Left ventricle myocardium inferior (tissue), 1 donor: ENCODE measurements around the gene CCDC195. TPM values are rescaled to one million over a fixed set of nuclear protein-coding genes. Genes with fewer than 3 reads are reported as not detected.

Experiments used
- DNase-seq: peaks from one replicate; pipeline ENCODE4 v3.0.0-alpha.2; 2020
- H3K27ac ChIP-seq: fragments of 200-600 bp; replicated peaks from 2 replicates; pipeline ENCODE4 v1.8.0; 2021
- H3K27me3 ChIP-seq: fragments of 200-600 bp; 2 replicates; pipeline ENCODE4 v1.8.0; 2021; ENCODE audit warnings: low read depth
- H3K36me3 ChIP-seq: fragments of 200-600 bp; 2 replicates; pipeline ENCODE4 v1.8.0; 2021
- H3K4me1 ChIP-seq: fragments of 200-600 bp; 2 replicates; pipeline ENCODE4 v1.8.0; 2021
- H3K4me3 ChIP-seq: fragments of 200-600 bp; 2 replicates; pipeline ENCODE4 v1.8.0; 2021; ENCODE audit warnings: mild to moderate bottlenecking, moderate library complexity
- H3K9me3 ChIP-seq: fragments of 200-600 bp; replicated peaks from 2 replicates; pipeline ENCODE4 v1.8.0; 2021
- intact Hi-C: fragments of 100-400 bp; cut with micrococcal nuclease; formaldehyde crosslinking; loops from one replicate; pipeline ENCODE4 v1.11.0; 2022
- long read RNA-seq: library from polyadenylated mRNA; unstranded; transcript quantifications from one replicate; pipeline ENCODE4 v2.0.0, GENCODE V29; 2021
- total RNA-seq: library from RNA; stranded (reverse); fragmentation: NEBNext Ultra II Directional; extraction: Animal tissue kit (Norgen Biotek cat#: 25700); gene quantifications from one replicate; pipeline ENCODE4 v1.2.1, GENCODE V29; 2021
- TF ChIP-seq, protein P1 (sequence below): fragments of 200-600 bp; IDR thresholded peaks from 2 replicates; pipeline ENCODE4 v1.8.0; 2021; ENCODE audit warnings: antibody characterized with exemption, mild to moderate bottlenecking, borderline replicate concordance
- donor health status: DM: no; HTN: yes; CAD: no; lungs with severe emphysema.

The CCDC195 gene, protein sequence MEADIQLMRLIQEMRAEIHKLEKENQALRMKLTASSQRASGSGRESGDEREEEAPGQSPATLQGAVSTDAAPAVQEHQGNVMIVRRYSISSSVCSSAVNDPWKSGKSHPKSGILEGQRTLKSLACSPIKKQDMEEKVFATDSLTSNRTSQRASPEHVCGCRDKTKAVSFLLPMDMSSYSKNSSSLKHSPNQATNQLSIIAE
- total RNA-seq, result not detected
- long read RNA-seq, result 0 reads

DNA sequence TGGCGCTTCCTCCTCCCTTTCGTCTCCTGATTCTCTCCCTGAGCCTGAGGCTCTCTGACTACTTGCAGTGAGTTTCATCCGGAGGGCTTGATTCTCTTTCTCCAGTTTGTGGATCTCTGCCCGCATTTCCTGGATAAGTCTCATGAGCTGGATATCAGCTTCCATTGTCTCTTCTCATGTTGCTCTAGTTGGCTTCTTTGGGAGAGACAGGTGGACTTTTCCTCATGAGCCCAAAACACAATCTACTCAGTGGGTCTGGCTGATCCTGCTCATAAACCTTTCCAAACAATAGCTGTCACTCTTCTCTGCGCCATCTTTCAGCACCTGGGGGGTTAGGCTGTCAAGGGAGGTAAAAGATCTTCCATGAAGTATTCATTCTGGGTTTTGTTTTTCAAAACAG lies at the start of gene CCDC195:
TSS of gene CCDC195 (minus strand) at position 165 of the 400 bp plus-strand sequence. CDS start at position 165, 0 bp downstream.
- Histone ChIP-seq H3K4me1 (no peaks in the 10 kb centered on the region), H3K4me3 (no peak within 1 kb of the TSS), H3K9me3 (peaks cover 8% of the 10 kb centered on the region), H3K27me3 (no peaks in the 10 kb centered on the region), H3K36me3 (no peaks in the 10 kb centered on the region), H3K27ac (no peak within 1 kb of the TSS)
- no peak for DNase-seq
- intact Hi-C loops, result no loop called here
- TF ChIP-seq, protein P1, sequence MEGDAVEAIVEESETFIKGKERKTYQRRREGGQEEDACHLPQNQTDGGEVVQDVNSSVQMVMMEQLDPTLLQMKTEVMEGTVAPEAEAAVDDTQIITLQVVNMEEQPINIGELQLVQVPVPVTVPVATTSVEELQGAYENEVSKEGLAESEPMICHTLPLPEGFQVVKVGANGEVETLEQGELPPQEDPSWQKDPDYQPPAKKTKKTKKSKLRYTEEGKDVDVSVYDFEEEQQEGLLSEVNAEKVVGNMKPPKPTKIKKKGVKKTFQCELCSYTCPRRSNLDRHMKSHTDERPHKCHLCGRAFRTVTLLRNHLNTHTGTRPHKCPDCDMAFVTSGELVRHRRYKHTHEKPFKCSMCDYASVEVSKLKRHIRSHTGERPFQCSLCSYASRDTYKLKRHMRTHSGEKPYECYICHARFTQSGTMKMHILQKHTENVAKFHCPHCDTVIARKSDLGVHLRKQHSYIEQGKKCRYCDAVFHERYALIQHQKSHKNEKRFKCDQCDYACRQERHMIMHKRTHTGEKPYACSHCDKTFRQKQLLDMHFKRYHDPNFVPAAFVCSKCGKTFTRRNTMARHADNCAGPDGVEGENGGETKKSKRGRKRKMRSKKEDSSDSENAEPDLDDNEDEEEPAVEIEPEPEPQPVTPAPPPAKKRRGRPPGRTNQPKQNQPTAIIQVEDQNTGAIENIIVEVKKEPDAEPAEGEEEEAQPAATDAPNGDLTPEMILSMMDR, result no peak

DNA sequence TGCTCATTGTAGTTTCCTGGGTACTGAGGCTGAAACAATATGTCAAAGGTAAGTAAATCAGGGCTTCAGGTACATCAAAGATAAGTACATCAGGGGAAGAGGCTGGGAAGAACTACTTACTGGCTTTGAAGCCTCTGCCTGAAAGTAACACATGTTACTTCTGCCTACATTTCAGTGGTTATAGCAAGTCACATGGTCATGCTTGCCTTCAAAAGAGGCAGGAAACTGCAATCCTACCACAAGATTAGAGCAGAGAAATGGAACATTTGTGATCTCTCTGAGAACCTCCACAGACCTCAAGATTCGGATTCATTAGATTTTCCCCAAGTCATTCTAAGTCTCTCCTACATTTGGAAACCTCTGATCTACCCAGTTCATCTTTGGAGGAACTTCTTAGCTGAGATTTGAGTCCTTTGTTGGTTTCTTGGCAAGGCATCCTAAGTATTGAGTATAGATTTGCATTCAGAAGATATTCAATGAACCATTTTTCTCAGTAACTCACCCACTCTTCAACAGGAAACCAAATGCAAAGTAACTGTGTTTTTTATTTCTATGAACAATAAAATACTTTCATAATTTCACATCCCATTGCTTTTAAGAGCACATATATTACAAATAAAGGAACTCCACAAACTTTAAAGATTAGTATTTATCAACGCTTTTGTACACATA lies 48.5 kb upstream of the CCDC195 start:
- Histone ChIP-seq H3K27ac (no peak overlapping the region), H3K4me1 (no peaks in the 10 kb centered on the region), H3K36me3 (peaks cover 2% of the 10 kb centered on the region), H3K4me3 (no peak overlapping the region), H3K9me3 (no peaks in the 10 kb centered on the region), H3K27me3 (peaks cover 3% of the 10 kb centered on the region)
- DNase-seq, result no peak
- intact Hi-C loops, result no loop called here
- TF ChIP-seq, protein P1, result no peak

DNA sequence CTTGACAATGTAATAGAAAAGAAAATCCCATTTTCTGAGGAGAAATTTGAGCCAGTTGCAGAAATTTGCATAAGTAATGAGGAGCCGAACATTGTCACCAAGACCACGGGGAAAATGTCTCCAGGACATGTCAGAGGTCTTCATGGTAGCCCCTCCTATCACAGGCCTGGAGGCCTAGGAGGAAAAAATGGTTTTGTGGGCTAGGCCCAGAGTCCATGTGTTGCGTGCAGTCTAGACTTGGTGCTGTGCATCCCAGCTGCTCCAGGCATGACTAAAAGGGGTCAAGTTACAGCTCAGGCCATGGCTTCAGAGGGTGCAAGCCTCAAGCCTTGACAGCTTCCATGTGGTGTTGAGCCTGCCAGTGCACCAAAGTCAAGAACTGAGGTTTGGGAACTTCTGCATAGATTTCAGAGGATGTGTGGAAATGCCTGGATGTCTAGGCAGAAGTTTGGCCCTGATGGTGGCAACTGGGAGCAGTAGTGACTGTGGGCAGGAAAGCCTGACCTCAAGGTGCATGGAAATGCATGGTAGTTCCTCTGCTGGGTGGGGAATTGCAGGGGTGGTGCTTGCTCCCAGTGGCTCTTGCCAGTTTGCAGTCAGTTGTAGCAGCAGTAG lies 41.9 kb upstream of the CCDC195 start:
- TF ChIP-seq, protein P1, result no peak

DNA sequence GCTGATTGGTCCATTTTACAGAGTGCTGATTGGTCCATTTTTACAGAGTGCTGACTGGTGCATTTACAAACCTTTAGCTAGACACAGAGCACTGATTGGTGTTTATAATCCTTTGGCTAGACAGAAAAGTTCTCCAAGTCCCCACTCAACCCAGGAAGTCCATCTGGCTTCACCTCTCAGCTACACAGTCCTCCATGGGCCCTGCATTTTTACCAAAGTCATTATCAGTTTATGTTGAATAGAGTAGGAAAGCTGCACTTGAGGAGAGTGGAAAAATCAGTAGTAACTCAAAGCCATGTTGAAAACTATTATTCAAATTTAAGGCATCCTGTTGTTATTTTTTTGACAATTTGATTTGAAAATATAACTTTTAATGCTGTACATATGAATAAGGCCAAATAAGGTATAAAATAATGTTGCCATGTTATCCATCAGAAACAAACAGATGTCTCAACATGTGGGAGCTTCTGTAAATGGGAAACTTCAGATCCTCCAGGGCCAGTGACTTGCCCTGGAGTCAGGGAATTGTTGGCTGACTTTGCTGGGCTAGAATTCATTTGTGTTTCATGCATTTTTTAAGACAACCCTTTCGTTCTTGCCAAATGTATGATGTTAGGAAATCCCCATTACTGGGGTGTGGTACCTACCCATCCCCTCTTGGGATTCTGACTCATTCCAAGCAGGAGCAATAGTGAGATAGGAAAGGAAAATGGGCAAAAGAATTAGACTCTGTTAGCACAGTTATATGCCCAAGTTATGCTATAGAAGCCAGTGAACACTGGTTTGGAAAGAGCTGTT lies 37.8 kb upstream of the CCDC195 start:
- Histone ChIP-seq H3K36me3 (peaks cover 5% of the 10 kb centered on the region), H3K4me3 (no peak overlapping the region), H3K4me1 (no peaks in the 10 kb centered on the region), H3K27me3 (no peaks in the 10 kb centered on the region), H3K9me3 (peaks cover 22% of the 10 kb centered on the region), H3K27ac (peak overlapping the region; percentile 26)
- intact Hi-C loops, result no loop called here
- DNase-seq, result no peak
- TF ChIP-seq, protein P1, result no peak

More for the DNA sequence above, 41.9 kb upstream of the CCDC195 start:
- H3K4me1 ChIP-seq, result no peaks in the 10 kb centered on the region
- peaks cover 25% of the 10 kb centered on the region for H3K9me3 ChIP-seq
- no peak for DNase-seq
- H3K27me3 ChIP-seq, result no peaks in the 10 kb centered on the region
- H3K27ac ChIP-seq, result no peak overlapping the region
- H3K4me3 ChIP-seq, result no peak overlapping the region
- peaks cover 5% of the 10 kb centered on the region for H3K36me3 ChIP-seq
- intact Hi-C loops, result no loop called here

DNA sequence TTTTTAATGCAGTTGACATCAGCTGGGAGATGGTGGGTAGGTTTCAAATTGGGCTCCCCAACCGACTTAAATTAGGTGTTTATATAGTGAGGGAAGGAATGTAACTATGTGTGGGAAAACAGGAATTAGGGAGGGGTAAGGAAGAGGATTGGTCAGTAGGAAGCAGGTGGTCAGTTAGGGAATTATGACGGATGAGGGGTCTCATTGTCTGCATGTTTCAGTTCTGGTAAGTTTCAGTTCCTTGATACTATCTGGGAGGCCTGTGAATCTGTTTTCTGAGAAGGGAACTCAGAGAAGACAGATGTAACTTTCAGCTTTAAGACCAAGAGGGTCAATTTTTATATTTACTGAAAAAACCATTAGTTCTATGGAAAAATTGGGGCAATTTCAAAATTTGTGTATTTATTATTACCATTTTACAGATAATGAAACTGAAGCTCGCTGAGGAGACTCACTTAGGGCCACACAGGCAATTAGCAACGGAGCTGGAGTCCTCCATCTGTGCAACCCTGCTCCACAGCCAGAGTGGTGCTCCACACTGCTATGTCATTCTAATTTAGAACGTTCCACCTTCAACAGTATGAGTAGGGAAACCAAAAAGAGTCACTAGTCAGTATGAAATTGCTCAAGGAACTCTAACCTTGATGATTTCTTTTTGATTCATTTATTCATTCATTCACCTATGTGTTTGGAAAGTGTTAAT lies 36.0 kb upstream of the CCDC195 start:
- H3K9me3 ChIP-seq, result peaks cover 4% of the 10 kb centered on the region
- H3K36me3 ChIP-seq, result no peaks in the 10 kb centered on the region
- H3K4me3 ChIP-seq, result no peak overlapping the region
- TF ChIP-seq, protein P1, result no peak
- no peaks in the 10 kb centered on the region for H3K4me1 ChIP-seq
- H3K27ac ChIP-seq, result no peak overlapping the region
- intact Hi-C loops, result no loop called here
- H3K27me3 ChIP-seq, result no peaks in the 10 kb centered on the region
- no peak for DNase-seq
